ENCODE measurements around the gene ANGEL1. TPM values are rescaled to one million over a fixed set of nuclear protein-coding genes. Genes with fewer than 3 reads are reported as not detected.

Gene ANGEL1
- total and polyA plus RNA-seq, 3 donors from 2014 or later: 126 to 150 (median 132) TPM

Other genes starting within 250 kb of the ANGEL1 start
- 10 to 100 TPM; 26.6 to 31.7 TPM for gene VASH1, start 51.4 kb downstream of the ANGEL1 start, total RNA-seq
- 32.0 TPM for gene VASH1, start 51.4 kb downstream of the ANGEL1 start, polyA plus RNA-seq (ENCODE audit: insufficient read depth, low read depth, low replicate concordance)
- gene LRRC74A, start 13.5 kb upstream of the ANGEL1 start, total RNA-seq: 10 to 100 TPM in 1 of 2 donors, 1 to 10 TPM in 1; 5.9 to 28.7 TPM
- gene LRRC74A, start 13.5 kb upstream of the ANGEL1 start, polyA plus RNA-seq (ENCODE audit: insufficient read depth, low read depth, low replicate concordance): 32.5 TPM
- gene IRF2BPL, start 215.8 kb upstream of the ANGEL1 start, total RNA-seq: 100 to 1,000 TPM in 1 of 2 donors, 10 to 100 TPM in 1; 94.6 to 120 TPM
- gene IRF2BPL, start 215.8 kb upstream of the ANGEL1 start, polyA plus RNA-seq (ENCODE audit: insufficient read depth, low read depth, low replicate concordance): 30.9 TPM

Data from testis (tissue), 3 donors.